GM15510 (cell line): ENCODE results near the gene LACTBL1.

Experiments
- POLR2A ChIP-seq: IDR thresholded peaks from 3 replicates; pipeline ENCODE4 v1.6.1; 2011; ENCODE audit warnings: borderline replicate concordance; ENCODE audit not compliant: insufficient read length; ENCODE audit errors: extremely low read depth

LACTBL1 gene

GRCh38 chr1:22906968-22907367 is 65.7 kb downstream of the LACTBL1 start:
- TF ChIP-seq POLR2A: no peak

- TF ChIP-seq POLR2A: no peak
These were observed 69.6 kb downstream of the LACTBL1 start for GRCh38 chr1:22903113-22903512.
